ENCODE data around the gene CCDC152.

GRCh38 chr5:42756606-42757601 lies at the start of gene CCDC152:
- TF ChIP-seq CTCF (IDR thresholded peaks at IDR 0.05): no peak
- TF ChIP-seq POLR2AphosphoS5 (IDR thresholded peaks at IDR 0.05): no peak
- no peak for TF ChIP-seq POLR2A (IDR thresholded peaks at IDR 0.05)

Measured in transverse colon (tissue), 4 donors.